GM23338 (cell line): Measurements from ENCODE around the gene HPS3. TPM values are rescaled to one million over a fixed set of nuclear protein-coding genes. Genes with fewer than 3 reads are reported as not detected.

Experiments
- ATAC-seq: fragments of 200-7000 bp; cut with Tn5 transposase; 3 replicates; pipeline ENCODE4 v1.9.1; 2020
- DNase-seq: peaks from one replicate; pipeline ENCODE4 v3.0.0-alpha.2; 2015; ENCODE audit warnings: low spot score
- H2AFZ ChIP-seq: fragments of 200-600 bp; sonication (generic); 2 replicates; pipeline ENCODE4 v1.8.0; 2016; ENCODE audit warnings: antibody characterized with exemption, mild to moderate bottlenecking, moderate library complexity
- H3F3A ChIP-seq: fragments of 200-600 bp; sonication (generic); replicated peaks from 2 replicates; pipeline ENCODE4 v1.8.0; 2017; ENCODE audit warnings: antibody characterized with exemption, mixed run types, low read depth
- H3K27ac ChIP-seq: fragments of 200-600 bp; sonication (generic); 2 replicates; pipeline ENCODE4 v1.6.1; 2016; ENCODE audit warnings: low read depth
- H3K27me3 ChIP-seq: fragments of 200-600 bp; sonication (generic); 2 replicates; pipeline ENCODE4 v1.8.0; 2016; ENCODE audit warnings: mild to moderate bottlenecking, mixed run types, moderate library complexity; ENCODE audit not compliant: insufficient read depth
- H3K36me3 ChIP-seq: fragments of 200-600 bp; sonication (generic); 2 replicates; pipeline ENCODE4 v1.8.0; 2016; ENCODE audit warnings: mild to moderate bottlenecking; ENCODE audit not compliant: insufficient read depth
- H3K4me1 ChIP-seq: fragments of 200-600 bp; sonication (generic); 2 replicates; pipeline ENCODE4 v1.8.0; 2016; ENCODE audit warnings: mild to moderate bottlenecking, moderate library complexity; ENCODE audit not compliant: insufficient read depth
- H3K4me2 ChIP-seq: fragments of 200-600 bp; sonication (generic); 2 replicates; pipeline ENCODE4 v1.7.1; 2017; ENCODE audit warnings: mixed run types
- H3K4me3 ChIP-seq: fragments of 200-600 bp; sonication (generic); 2 replicates; pipeline ENCODE4 v1.6.1; 2016; ENCODE audit warnings: mixed run types
- H3K79me2 ChIP-seq: fragments of 200-600 bp; sonication (generic); replicated peaks from 2 replicates; pipeline ENCODE4 v1.8.0; 2017; ENCODE audit warnings: mild to moderate bottlenecking; ENCODE audit not compliant: insufficient read depth
- H3K9me2 ChIP-seq: fragments of 200-600 bp; sonication (generic); 2 replicates; pipeline ENCODE4 v1.8.0; 2017; ENCODE audit not compliant: insufficient read depth
- H4K20me1 ChIP-seq: fragments of 200-600 bp; sonication (generic); replicated peaks from 2 replicates; pipeline ENCODE4 v1.8.0; 2017; ENCODE audit warnings: mild to moderate bottlenecking; ENCODE audit not compliant: insufficient read depth
- H3K27ac Mint-ChIP-seq: 2 replicates; pipeline ENCODE4 v1.8.0; 2020; ENCODE audit warnings: inconsistent platforms, mild to moderate bottlenecking, moderate library complexity, mixed read lengths
- H3K27me3 Mint-ChIP-seq: 3 replicates; pipeline ENCODE4 v1.8.0; 2022; ENCODE audit warnings: low read depth, mild to moderate bottlenecking, moderate library complexity, mixed read lengths, inconsistent platforms; ENCODE audit not compliant: insufficient read depth, poor library complexity
- H3K36me3 Mint-ChIP-seq: 3 replicates; pipeline ENCODE4 v1.8.0; 2021; ENCODE audit warnings: low read depth, mild to moderate bottlenecking, inconsistent platforms, moderate library complexity, mixed read lengths
- H3K4me1 Mint-ChIP-seq: 3 replicates; pipeline ENCODE4 v1.8.0; 2020; ENCODE audit warnings: mild to moderate bottlenecking, inconsistent platforms, mixed read lengths
- H3K4me3 Mint-ChIP-seq: 3 replicates; pipeline ENCODE4 v1.8.0; 2021; ENCODE audit warnings: moderate library complexity, mild to moderate bottlenecking, inconsistent platforms, mixed read lengths
- H3K9me3 Mint-ChIP-seq: 3 replicates; pipeline ENCODE4 v1.8.0; 2020; ENCODE audit warnings: moderate library complexity, mild to moderate bottlenecking, inconsistent platforms, mixed read lengths
- CREB1 ChIP-seq: fragments of 250-450 bp; sonication (Bioruptor Pico); IDR thresholded peaks from 2 replicates; pipeline ENCODE4 v1.5.0; 2020; ENCODE audit warnings: low read depth, mild to moderate bottlenecking, moderate library complexity
- EZH2 ChIP-seq: fragments of 200-600 bp; sonication (generic); IDR thresholded peaks from one replicate; pipeline ENCODE4 v1.8.0; 2017; ENCODE audit warnings: antibody characterized with exemption, mild to moderate bottlenecking, low read depth; ENCODE audit not compliant: unreplicated experiment
- JUNB ChIP-seq: IDR thresholded peaks from one replicate; pipeline ENCODE4 v1.6.1; 2016; ENCODE audit warnings: antibody characterized with exemption; ENCODE audit not compliant: unreplicated experiment
- NANOG ChIP-seq: IDR thresholded peaks from 2 replicates; pipeline ENCODE4 v1.6.1; 2016; ENCODE audit warnings: antibody characterized with exemption, borderline replicate concordance
- POLR2AphosphoS5 ChIP-seq: IDR thresholded peaks from 2 replicates; pipeline ENCODE4 v1.6.1; 2016; ENCODE audit warnings: antibody characterized with exemption, low read depth
- ZNF114 ChIP-seq: fragments of 250-450 bp; sonication (Bioruptor Pico); IDR thresholded peaks from 2 replicates; pipeline ENCODE4 v1.5.0; 2020; ENCODE audit warnings: mild to moderate bottlenecking, moderate library complexity
- ZNF331 ChIP-seq: fragments of 250-450 bp; sonication (Bioruptor Pico); IDR thresholded peaks from 2 replicates; pipeline ENCODE4 v1.5.0; 2020; ENCODE audit warnings: low read depth, mild to moderate bottlenecking, moderate library complexity
- polyA plus RNA-seq: library from polyadenylated mRNA; unstranded; fragments of >200 nt; fragmentation: Nextera tagmentation; extraction: Ambion mirVana; gene quantifications from 2 replicates; pipeline ENCODE4 v1.2.1, GENCODE V29; 2016
- total RNA-seq: library from RNA; depleted of rRNA; stranded (reverse); fragments of >200 nt; shearing (Covaris generic); gene quantifications from 2 replicates; pipeline ENCODE4 v1.2.3, GENCODE V29; 2014
- TF ChIP-seq, protein P1 (sequence below), 2 experiments: fragments of 200-600 bp in 1 of 2; sonication (generic) in 1 of 2; conservative IDR thresholded peaks; 2 replicates each; pipeline versions ENCODE4 v1.5.1 to v1.6.1; 2016 to 2017; ENCODE audit warnings: antibody characterized with exemption in 2 of 2, low read depth in 2 of 2, mild to moderate bottlenecking in 2 of 2, moderate library complexity in 1 of 2
- TF ChIP-seq, protein P2 (sequence below): fragments of 250-450 bp; sonication (Bioruptor Pico); IDR thresholded peaks from 2 replicates; pipeline ENCODE4 v1.5.0; 2020; ENCODE audit warnings: mild to moderate bottlenecking, moderate library complexity
- TF ChIP-seq, protein P3 (sequence below): IDR thresholded peaks from 2 replicates; pipeline ENCODE4 v1.6.1; 2016; ENCODE audit warnings: antibody characterized with exemption

The HPS3 gene
- total and polyA plus RNA-seq, 2 experiments from 2014 or later, result 41.7 to 66.8 TPM

- TF ChIP-seq NANOG, result no peak
- TF ChIP-seq, protein P1, sequence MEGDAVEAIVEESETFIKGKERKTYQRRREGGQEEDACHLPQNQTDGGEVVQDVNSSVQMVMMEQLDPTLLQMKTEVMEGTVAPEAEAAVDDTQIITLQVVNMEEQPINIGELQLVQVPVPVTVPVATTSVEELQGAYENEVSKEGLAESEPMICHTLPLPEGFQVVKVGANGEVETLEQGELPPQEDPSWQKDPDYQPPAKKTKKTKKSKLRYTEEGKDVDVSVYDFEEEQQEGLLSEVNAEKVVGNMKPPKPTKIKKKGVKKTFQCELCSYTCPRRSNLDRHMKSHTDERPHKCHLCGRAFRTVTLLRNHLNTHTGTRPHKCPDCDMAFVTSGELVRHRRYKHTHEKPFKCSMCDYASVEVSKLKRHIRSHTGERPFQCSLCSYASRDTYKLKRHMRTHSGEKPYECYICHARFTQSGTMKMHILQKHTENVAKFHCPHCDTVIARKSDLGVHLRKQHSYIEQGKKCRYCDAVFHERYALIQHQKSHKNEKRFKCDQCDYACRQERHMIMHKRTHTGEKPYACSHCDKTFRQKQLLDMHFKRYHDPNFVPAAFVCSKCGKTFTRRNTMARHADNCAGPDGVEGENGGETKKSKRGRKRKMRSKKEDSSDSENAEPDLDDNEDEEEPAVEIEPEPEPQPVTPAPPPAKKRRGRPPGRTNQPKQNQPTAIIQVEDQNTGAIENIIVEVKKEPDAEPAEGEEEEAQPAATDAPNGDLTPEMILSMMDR (conservative IDR thresholded peaks at IDR 0.05; ENCODE audit: low read depth in 2 of 2), result peak; percentile 78 to 82
- Mint-ChIP-seq H3K4me3 (no peak overlapping the region), H3K4me1 (peaks cover 5% of the 10 kb centered on the region; the same call in 2 of the 3 replicates), H3K9me3 (peaks cover 4% of the 10 kb centered on the region; the same call in 1 of the 3 replicates), H3K27me3 (no peaks in the 10 kb centered on the region), H3K36me3 (peaks cover 3% of the 10 kb centered on the region; the same call in 2 of the 3 replicates), H3K27ac (peak overlapping the region; percentile 29; the same call in 1 of the 2 replicates)
- Histone ChIP-seq H3F3A (no peaks in the 10 kb centered on the region), H3K79me2 (no peaks in the 10 kb centered on the region), H3K27ac (no peak overlapping the region), H3K9me2 (no peaks in the 10 kb centered on the region), H3K4me1 (no peaks in the 10 kb centered on the region), H3K36me3 (no peaks in the 10 kb centered on the region), H3K4me3 (no peak overlapping the region), H3K4me2 (no peak overlapping the region), H3K27me3 (no peaks in the 10 kb centered on the region), H4K20me1 (no peaks in the 10 kb centered on the region), H2AFZ (no peak overlapping the region)
- peak; percentile 83 for DNase-seq
- ATAC-seq, result peak; percentile 87
Observed at GRCh38 chr3:149120051-149120972, 9.1 kb upstream of the HPS3 start.

DNA sequence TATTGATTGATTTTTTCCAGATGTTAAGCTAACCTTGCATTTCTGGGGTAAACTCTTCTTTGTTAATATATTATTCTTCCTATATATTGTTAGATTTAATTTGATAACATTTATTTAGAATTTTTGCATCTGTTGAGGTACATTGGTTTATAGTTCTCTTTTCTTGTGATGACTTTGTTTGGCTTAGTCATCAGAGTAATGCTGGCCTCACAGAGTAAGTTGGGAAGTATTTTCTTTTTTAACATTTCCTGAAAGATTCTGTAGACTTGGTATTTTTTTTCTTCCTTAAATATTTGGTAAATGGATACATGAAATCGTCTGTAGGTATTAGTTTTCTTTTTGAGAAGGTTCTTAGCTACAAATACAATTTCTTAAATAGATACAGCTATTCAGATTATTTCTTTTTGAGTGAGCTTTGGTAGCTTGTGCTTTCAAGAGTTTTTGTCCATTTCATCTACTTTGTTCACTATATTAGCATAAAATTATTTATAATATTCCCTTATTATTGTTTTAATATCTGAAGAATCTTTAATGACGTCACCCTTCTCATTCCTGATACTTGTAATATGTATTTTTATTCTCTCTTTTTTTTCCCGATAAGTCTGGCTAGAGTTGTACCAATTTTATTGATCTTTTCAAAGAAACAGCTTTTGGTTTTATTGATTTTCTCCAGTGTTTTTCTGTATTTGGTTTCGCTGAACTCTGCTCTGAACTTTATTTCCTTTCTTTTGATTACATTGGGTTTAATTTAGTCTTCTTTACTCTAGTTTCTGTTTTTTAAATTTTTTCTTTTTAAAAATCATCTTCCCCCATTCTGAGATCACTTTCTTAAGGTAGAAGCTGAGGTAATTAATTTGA, 6.5 kb upstream of the HPS3 start:
- DNase-seq (no peak), ATAC-seq (no peak)
- Mint-ChIP-seq H3K27ac (no peak overlapping the region), H3K9me3 (peaks cover 4% of the 10 kb centered on the region; the same call in 1 of the 3 replicates), H3K4me3 (no peak overlapping the region), H3K27me3 (no peaks in the 10 kb centered on the region), H3K36me3 (peaks cover 3% of the 10 kb centered on the region), H3K4me1 (peaks cover 5% of the 10 kb centered on the region; the same call in 2 of the 3 replicates)
- Histone ChIP-seq H3K36me3 (no peaks in the 10 kb centered on the region; the same call in 1 of the 2 replicates), H3K79me2 (no peaks in the 10 kb centered on the region), H3K27ac (no peak overlapping the region), H3K4me2 (no peak overlapping the region), H3K27me3 (no peaks in the 10 kb centered on the region), H4K20me1 (no peaks in the 10 kb centered on the region), H3K4me3 (no peak overlapping the region), H3K9me2 (peaks cover 3% of the 10 kb centered on the region; the same call in 1 of the 2 replicates), H2AFZ (no peak overlapping the region), H3K4me1 (no peaks in the 10 kb centered on the region), H3F3A (no peaks in the 10 kb centered on the region)
- no peak for TF ChIP-seq POLR2AphosphoS5
- TF ChIP-seq, protein P2, sequence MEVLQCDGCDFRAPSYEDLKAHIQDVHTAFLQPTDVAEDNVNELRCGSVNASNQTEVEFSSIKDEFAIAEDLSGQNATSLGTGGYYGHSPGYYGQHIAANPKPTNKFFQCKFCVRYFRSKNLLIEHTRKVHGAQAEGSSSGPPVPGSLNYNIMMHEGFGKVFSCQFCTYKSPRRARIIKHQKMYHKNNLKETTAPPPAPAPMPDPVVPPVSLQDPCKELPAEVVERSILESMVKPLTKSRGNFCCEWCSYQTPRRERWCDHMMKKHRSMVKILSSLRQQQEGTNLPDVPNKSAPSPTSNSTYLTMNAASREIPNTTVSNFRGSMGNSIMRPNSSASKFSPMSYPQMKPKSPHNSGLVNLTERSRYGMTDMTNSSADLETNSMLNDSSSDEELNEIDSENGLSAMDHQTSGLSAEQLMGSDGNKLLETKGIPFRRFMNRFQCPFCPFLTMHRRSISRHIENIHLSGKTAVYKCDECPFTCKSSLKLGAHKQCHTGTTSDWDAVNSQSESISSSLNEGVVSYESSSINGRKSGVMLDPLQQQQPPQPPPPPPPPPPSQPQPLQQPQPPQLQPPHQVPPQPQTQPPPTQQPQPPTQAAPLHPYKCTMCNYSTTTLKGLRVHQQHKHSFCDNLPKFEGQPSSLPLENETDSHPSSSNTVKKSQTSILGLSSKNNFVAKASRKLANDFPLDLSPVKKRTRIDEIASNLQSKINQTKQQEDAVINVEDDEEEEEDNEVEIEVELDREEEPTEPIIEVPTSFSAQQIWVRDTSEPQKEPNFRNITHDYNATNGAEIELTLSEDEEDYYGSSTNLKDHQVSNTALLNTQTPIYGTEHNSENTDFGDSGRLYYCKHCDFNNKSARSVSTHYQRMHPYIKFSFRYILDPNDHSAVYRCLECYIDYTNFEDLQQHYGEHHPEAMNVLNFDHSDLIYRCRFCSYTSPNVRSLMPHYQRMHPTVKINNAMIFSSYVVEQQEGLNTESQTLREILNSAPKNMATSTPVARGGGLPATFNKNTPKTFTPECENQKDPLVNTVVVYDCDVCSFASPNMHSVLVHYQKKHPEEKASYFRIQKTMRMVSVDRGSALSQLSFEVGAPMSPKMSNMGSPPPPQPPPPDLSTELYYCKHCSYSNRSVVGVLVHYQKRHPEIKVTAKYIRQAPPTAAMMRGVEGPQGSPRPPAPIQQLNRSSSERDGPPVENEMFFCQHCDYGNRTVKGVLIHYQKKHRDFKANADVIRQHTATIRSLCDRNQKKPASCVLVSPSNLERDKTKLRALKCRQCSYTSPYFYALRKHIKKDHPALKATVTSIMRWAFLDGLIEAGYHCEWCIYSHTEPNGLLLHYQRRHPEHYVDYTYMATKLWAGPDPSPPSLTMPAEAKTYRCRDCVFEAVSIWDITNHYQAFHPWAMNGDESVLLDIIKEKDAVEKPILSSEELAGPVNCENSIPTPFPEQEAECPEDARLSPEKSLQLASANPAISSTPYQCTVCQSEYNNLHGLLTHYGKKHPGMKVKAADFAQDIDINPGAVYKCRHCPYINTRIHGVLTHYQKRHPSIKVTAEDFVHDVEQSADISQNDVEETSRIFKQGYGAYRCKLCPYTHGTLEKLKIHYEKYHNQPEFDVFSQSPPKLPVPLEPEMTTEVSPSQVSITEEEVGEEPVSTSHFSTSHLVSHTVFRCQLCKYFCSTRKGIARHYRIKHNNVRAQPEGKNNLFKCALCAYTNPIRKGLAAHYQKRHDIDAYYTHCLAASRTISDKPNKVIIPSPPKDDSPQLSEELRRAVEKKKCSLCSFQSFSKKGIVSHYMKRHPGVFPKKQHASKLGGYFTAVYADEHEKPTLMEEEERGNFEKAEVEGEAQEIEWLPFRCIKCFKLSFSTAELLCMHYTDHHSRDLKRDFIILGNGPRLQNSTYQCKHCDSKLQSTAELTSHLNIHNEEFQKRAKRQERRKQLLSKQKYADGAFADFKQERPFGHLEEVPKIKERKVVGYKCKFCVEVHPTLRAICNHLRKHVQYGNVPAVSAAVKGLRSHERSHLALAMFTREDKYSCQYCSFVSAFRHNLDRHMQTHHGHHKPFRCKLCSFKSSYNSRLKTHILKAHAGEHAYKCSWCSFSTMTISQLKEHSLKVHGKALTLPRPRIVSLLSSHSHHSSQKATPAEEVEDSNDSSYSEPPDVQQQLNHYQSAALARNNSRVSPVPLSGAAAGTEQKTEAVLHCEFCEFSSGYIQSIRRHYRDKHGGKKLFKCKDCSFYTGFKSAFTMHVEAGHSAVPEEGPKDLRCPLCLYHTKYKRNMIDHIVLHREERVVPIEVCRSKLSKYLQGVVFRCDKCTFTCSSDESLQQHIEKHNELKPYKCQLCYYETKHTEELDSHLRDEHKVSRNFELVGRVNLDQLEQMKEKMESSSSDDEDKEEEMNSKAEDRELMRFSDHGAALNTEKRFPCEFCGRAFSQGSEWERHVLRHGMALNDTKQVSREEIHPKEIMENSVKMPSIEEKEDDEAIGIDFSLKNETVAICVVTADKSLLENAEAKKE, result no peak
- TF ChIP-seq CREB1 (CRISPR knock-in tag), result no peak
- TF ChIP-seq EZH2, result no peak
- TF ChIP-seq JUNB, result no peak
- TF ChIP-seq ZNF114, result no peak
- TF ChIP-seq, protein P3, sequence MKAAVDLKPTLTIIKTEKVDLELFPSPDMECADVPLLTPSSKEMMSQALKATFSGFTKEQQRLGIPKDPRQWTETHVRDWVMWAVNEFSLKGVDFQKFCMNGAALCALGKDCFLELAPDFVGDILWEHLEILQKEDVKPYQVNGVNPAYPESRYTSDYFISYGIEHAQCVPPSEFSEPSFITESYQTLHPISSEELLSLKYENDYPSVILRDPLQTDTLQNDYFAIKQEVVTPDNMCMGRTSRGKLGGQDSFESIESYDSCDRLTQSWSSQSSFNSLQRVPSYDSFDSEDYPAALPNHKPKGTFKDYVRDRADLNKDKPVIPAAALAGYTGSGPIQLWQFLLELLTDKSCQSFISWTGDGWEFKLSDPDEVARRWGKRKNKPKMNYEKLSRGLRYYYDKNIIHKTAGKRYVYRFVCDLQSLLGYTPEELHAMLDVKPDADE, result no peak
- no peak for TF ChIP-seq ZNF331 (CRISPR knock-in tag)
